NCI-H774 (cell line): ENCODE measurements around the gene RGL4.

Source experiments
- DNase-seq: peaks from one replicate; lab custom pipeline; 2025; lab: John Stamatoyannopoulos, UW

RGL4 gene

GRCh38 chr22:23743303-23743705 is 52.5 kb downstream of the RGL4 start:
- DNase-seq: no peak

- no peak for DNase-seq
Observed at GRCh38 chr22:23744001-23744400, 53.2 kb downstream of the RGL4 start.

- no peak for DNase-seq
Observed at GRCh38 chr22:23744485-23744884, 53.7 kb downstream of the RGL4 start.

GRCh38 chr22:23745791-23746190 is 55.0 kb downstream of the RGL4 start:
- no peak for DNase-seq
